Measurements from ENCODE around the gene TNFRSF8.
A peak's percentile ranks its signal among the peaks of the same experiment; 100 is the strongest.
"Not testable (repeated sequence)": the region's sequence is repeated elsewhere in the genome, so short reads cannot be mapped to it uniquely, and the experiment has no call there.

The TNFRSF8 gene

GRCh38 chr1:12039164-12039525 is 24.0 kb upstream of the TNFRSF8 start:
- DNase-seq, result no peak

DNA sequence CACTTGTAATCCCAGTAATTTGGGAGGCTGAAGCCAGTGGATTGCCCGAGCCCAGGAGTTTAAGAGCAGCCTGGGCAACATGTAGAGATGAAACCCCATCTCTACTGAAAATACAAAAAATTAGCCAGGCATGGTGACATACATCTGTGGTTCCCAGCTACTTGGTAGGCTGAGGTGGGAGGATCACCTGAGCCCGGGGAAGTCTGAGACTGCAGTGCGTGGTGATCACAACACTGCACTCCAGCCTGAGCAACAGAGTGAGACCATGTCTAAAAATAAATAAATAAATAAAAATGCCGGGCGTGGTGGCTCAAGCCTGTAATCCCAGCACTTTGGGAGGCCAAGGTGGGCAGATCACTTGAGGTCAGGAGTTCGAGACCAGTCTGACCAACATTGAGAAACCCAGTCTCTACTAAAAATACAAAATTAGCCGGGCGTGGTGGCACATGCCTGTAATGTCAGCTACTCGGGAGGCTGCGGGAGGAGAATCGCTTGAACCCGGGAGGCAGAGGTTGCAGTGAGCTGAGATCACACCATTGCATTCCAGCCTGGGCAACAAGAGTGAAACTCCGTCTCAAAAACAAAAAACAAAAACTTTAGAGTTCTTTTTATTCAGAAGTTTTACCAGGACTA is 23.2 kb upstream of the TNFRSF8 start:
- DNase-seq, result not testable (repeated sequence)

DNA sequence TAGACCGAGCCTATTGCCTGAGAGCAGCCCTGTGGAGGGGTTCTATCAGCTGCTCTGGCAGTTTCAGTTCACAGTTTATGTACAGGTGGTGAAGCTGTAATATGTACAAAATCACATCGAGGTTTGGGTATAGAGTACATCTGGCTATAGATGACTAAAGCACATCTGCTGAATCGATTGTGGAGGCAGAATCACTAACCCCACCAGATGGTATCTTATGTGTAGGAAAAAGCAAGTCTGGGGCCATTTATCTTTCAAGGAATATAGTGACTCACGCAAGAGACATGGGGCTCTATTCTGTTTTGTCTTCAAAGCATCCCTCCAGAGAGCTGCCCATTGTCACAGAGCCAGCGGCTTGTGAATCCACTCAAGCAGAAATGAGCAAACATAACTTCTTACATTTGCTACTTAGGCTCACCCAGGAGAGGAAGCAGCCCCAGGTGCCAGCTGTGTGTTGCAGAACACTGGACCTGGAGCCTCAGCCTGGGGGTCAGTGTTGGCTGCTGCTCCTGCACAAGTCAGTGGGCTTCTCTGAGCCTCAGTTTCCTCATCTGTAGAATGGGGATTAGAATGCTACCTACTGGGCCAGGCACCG is 22.5 kb upstream of the TNFRSF8 start:
- DNase-seq, result peak; percentile 90

DNA sequence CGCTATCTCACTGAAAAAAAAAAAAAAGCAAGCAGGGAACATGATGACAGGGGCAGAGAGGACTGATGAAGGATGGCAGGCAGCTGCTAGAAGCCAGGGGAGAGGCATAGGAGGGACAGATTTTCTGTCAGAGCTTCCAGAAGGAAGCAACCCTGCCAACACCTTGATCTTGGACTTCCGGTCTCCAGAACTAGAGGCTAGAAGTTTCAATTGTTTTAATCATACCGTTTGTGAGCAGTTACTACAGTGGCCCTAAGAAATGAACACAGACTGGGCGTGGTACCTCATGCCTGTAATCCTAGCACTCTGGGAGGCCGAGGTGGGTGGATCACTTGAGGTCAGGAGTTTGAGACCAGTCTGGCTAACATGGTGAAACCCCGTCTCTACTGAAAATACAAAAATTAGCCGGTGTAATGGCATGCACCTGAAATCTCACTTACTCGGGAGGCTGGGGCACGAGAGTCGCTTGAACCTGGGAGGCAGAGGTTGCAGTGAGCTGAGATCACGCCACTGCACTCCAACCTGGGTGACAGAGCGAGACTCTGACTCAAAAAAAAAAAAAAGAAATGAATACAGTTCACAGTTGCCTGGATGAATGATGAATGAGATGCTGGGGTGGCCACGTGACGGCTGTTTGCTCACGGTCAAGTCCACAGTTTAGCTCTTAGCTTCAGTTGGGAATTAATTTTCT is 18.8 kb upstream of the TNFRSF8 start:
- DNase-seq, result not testable (repeated sequence)

DNA sequence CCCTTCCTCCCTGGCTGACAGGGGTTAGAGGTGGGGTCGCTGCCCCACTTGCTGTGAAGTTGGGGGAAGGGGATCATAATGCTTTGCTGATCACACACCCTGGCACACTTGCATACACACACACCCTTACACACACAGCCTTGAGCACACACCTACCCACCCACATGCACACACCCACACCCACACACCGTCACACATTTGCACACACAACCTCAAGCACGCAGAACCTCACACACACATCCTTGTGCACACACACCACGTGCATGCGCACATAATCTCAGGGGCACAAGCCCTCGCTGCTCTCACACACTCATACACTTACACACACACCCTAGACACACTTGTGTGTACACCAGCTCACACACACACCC is 16.4 kb upstream of the TNFRSF8 start:
- DNase-seq, result no peak

- DNase-seq, result no peak
These were observed 15.8 kb upstream of the TNFRSF8 start for GRCh38 chr1:12047120-12047876.

GRCh38 chr1:12048372-12048771 is 14.7 kb upstream of the TNFRSF8 start:
- DNase-seq, result no peak

- DNase-seq, result no peak
These were observed 13.5 kb upstream of the TNFRSF8 start for GRCh38 chr1:12049616-12050015.

- DNase-seq, result no peak
These were observed 11.7 kb upstream of the TNFRSF8 start for GRCh38 chr1:12051361-12051760.

- DNase-seq, result no peak
These were observed 11.0 kb upstream of the TNFRSF8 start for GRCh38 chr1:12052008-12052573.

DNA sequence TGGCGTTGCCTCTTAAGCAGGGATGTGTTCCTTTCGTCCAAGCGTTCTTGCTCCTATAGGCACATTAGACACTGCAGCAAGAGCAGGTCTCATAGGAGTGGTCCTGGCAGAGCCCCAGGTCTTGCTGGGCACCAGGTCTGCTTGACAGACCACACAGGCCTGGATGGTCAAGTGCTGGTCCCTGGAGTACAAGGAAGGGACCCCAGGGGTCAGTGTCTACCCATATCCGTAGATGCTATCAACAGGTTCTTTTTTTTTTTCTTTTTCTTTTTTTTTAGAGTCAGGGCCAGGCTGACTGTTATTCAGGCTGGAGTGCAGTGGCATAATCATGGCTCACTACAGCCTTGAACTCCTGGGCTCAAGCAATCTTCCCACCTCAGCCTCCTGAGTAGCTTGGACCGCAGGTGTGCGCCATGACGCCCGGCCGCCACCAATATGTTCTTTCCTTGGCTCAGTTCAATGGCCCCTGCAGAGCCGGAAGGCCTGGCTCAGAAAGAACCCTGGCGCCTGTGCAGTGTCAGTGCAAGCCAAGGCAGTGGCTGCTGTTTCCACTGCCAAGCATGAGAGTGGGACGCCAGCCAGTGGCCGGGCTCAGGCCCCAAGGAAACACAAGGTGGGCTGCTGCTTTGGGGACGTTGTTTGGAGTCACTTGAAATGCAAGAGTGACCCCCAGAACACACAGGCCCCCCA is 10.0 kb upstream of the TNFRSF8 start:
- no peak for DNase-seq

- DNase-seq, result no peak
These were observed 9.2 kb upstream of the TNFRSF8 start for GRCh38 chr1:12053752-12054548.

- no peak for DNase-seq
These were observed 7.8 kb upstream of the TNFRSF8 start for GRCh38 chr1:12055259-12055658.

DNA sequence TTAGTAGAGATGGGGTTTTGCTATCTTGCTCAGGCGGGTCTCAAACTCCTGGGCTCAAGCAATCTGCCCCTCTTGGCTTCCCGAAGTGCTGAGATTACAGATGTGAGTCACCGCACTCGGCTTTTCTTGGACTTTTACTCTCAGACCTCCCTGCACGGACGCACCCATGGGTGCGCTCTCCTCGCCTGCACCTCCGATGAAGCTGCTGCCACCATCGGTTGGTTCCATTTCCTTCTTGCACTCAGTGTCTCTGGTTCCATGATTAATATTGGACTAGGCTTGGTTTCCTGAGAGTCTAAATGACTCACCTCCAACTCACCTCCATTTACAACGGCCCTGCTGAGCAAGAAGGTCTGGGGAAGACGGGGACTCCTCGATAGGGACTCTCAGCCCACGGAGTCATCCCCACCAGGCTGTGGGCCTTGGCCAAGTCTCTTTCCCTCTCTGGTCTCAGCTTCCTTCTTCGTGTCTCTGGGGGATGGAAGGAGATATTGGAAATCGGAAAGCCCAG is 6.7 kb upstream of the TNFRSF8 start:
- no peak for DNase-seq

GRCh38 chr1:12057382-12057781 is 5.7 kb upstream of the TNFRSF8 start:
- DNase-seq, result no peak

- DNase-seq, result no peak
These were observed 5.0 kb upstream of the TNFRSF8 start for GRCh38 chr1:12057940-12058687.

GRCh38 chr1:12059226-12059625 is 3.9 kb upstream of the TNFRSF8 start:
- no peak for DNase-seq

GRCh38 chr1:12059722-12060464 is 3.2 kb upstream of the TNFRSF8 start:
- DNase-seq, result peak; percentile 65

GRCh38 chr1:12060500-12060899 is 2.6 kb upstream of the TNFRSF8 start:
- no peak for DNase-seq

Data from NCI-H2171 (cell line).